Measurements from ENCODE around the gene PDP2. TPM values are rescaled to one million over a fixed set of nuclear protein-coding genes. Genes with fewer than 3 reads are reported as not detected.
A peak's percentile ranks its signal among the peaks of the same experiment; 100 is the strongest.

The PDP2 gene
- polyA plus RNA-seq, 1 donor from 2014 or later = 4.2 TPM

GRCh38 chr16:66872559-66872942 is 7.8 kb upstream of the PDP2 start:
- no peak overlapping the region for H3K9ac ChIP-seq (ENCODE audit: low read length)
- H3K9me3 ChIP-seq (ENCODE audit: low read length) = no peaks in the 10 kb centered on the region
- no peak overlapping the region for H3K27ac ChIP-seq (ENCODE audit: low read length)
- peaks cover 2% of the 10 kb centered on the region for H3K27me3 ChIP-seq (ENCODE audit: insufficient read depth, low read depth, low read length)
- H3K4me2 ChIP-seq (ENCODE audit: low read length) = no peak overlapping the region
- H3K79me2 ChIP-seq (replicated peaks; ENCODE audit: insufficient read depth, low read length) = no peaks in the 10 kb centered on the region
- H2AFZ ChIP-seq (ENCODE audit: low read depth, low read length) = no peak overlapping the region
- H3K9me2 ChIP-seq (ENCODE audit: insufficient read depth, low read length) = no peaks in the 10 kb centered on the region
- no peaks in the 10 kb centered on the region for H4K20me1 ChIP-seq (ENCODE audit: insufficient read depth)
- H3K36me3 ChIP-seq (ENCODE audit: insufficient read depth, low read length) = no peaks in the 10 kb centered on the region
- no peak for TF ChIP-seq SMC3 (conservative IDR thresholded peaks at IDR 0.05; ENCODE audit: poor library complexity)
- TF ChIP-seq RAD21 (conservative IDR thresholded peaks at IDR 0.05) = no peak
- TF ChIP-seq, protein P1, sequence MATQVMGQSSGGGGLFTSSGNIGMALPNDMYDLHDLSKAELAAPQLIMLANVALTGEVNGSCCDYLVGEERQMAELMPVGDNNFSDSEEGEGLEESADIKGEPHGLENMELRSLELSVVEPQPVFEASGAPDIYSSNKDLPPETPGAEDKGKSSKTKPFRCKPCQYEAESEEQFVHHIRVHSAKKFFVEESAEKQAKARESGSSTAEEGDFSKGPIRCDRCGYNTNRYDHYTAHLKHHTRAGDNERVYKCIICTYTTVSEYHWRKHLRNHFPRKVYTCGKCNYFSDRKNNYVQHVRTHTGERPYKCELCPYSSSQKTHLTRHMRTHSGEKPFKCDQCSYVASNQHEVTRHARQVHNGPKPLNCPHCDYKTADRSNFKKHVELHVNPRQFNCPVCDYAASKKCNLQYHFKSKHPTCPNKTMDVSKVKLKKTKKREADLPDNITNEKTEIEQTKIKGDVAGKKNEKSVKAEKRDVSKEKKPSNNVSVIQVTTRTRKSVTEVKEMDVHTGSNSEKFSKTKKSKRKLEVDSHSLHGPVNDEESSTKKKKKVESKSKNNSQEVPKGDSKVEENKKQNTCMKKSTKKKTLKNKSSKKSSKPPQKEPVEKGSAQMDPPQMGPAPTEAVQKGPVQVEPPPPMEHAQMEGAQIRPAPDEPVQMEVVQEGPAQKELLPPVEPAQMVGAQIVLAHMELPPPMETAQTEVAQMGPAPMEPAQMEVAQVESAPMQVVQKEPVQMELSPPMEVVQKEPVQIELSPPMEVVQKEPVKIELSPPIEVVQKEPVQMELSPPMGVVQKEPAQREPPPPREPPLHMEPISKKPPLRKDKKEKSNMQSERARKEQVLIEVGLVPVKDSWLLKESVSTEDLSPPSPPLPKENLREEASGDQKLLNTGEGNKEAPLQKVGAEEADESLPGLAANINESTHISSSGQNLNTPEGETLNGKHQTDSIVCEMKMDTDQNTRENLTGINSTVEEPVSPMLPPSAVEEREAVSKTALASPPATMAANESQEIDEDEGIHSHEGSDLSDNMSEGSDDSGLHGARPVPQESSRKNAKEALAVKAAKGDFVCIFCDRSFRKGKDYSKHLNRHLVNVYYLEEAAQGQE (IDR thresholded peaks at IDR 0.05; ENCODE audit: borderline replicate concordance) = no peak
- TF ChIP-seq EP300 (conservative IDR thresholded peaks at IDR 0.05; ENCODE audit: poor library complexity, severe bottlenecking) = no peak
- no peak for TF ChIP-seq POLR2AphosphoS5 (IDR thresholded peaks at IDR 0.05)
- no peak for TF ChIP-seq TAF1 (IDR thresholded peaks at IDR 0.05; ENCODE audit: low read depth)
- no peak for TF ChIP-seq MXI1 (conservative IDR thresholded peaks at IDR 0.05; ENCODE audit: poor library complexity, severe bottlenecking)
- no peak for TF ChIP-seq EZH2 (IDR thresholded peaks at IDR 0.05; ENCODE audit: borderline replicate concordance, insufficient read depth, low read length, poor library complexity, severe bottlenecking)
- TF ChIP-seq, protein P2, sequence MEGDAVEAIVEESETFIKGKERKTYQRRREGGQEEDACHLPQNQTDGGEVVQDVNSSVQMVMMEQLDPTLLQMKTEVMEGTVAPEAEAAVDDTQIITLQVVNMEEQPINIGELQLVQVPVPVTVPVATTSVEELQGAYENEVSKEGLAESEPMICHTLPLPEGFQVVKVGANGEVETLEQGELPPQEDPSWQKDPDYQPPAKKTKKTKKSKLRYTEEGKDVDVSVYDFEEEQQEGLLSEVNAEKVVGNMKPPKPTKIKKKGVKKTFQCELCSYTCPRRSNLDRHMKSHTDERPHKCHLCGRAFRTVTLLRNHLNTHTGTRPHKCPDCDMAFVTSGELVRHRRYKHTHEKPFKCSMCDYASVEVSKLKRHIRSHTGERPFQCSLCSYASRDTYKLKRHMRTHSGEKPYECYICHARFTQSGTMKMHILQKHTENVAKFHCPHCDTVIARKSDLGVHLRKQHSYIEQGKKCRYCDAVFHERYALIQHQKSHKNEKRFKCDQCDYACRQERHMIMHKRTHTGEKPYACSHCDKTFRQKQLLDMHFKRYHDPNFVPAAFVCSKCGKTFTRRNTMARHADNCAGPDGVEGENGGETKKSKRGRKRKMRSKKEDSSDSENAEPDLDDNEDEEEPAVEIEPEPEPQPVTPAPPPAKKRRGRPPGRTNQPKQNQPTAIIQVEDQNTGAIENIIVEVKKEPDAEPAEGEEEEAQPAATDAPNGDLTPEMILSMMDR (IDR thresholded peaks at IDR 0.05; ENCODE audit: poor library complexity, severe bottlenecking) = no peak
- peak overlapping the region; percentile 58 for H3K4me3 ChIP-seq (ENCODE audit: low read length)
- H3F3A ChIP-seq (ENCODE audit: insufficient read depth, low read length, poor library complexity, severe bottlenecking) = no peaks in the 10 kb centered on the region

- Histone ChIP-seq H3K4me2 (ENCODE audit: low read length) (peak overlapping the region; percentile 24), H2AFZ (ENCODE audit: low read depth, low read length) (peak overlapping the region; percentile 48), H4K20me1 (ENCODE audit: insufficient read depth) (no peaks in the 10 kb centered on the region), H3K36me3 (ENCODE audit: insufficient read depth, low read length) (no peaks in the 10 kb centered on the region), H3K4me3 (ENCODE audit: low read length) (peak overlapping the region; percentile 58), H3K9ac (ENCODE audit: low read length) (peak overlapping the region; percentile 23), H3K27ac (ENCODE audit: low read length) (no peak overlapping the region), H3K9me3 (ENCODE audit: low read length) (no peaks in the 10 kb centered on the region), H3K9me2 (ENCODE audit: insufficient read depth, low read length) (no peaks in the 10 kb centered on the region), H3K79me2 (replicated peaks; ENCODE audit: insufficient read depth, low read length) (no peaks in the 10 kb centered on the region), H3F3A (ENCODE audit: insufficient read depth, low read length, poor library complexity, severe bottlenecking) (no peaks in the 10 kb centered on the region), H3K27me3 (ENCODE audit: insufficient read depth, low read depth, low read length) (peaks cover 2% of the 10 kb centered on the region)
- peak; percentile 23 for TF ChIP-seq POLR2AphosphoS5 (IDR thresholded peaks at IDR 0.05)
- TF ChIP-seq RAD21 (conservative IDR thresholded peaks at IDR 0.05) = peak; percentile 57
- peak; percentile 73 for TF ChIP-seq SMC3 (conservative IDR thresholded peaks at IDR 0.05; ENCODE audit: poor library complexity)
- no peak for TF ChIP-seq EP300 (conservative IDR thresholded peaks at IDR 0.05; ENCODE audit: poor library complexity, severe bottlenecking)
- TF ChIP-seq MXI1 (conservative IDR thresholded peaks at IDR 0.05; ENCODE audit: poor library complexity, severe bottlenecking) = peak; percentile 33
- TF ChIP-seq, protein P2 (IDR thresholded peaks at IDR 0.05; ENCODE audit: poor library complexity, severe bottlenecking) = peak; percentile 82
- TF ChIP-seq, protein P1 (IDR thresholded peaks at IDR 0.05; ENCODE audit: borderline replicate concordance) = no peak
Measured at GRCh38 chr16:66872943-66873684, 7.2 kb upstream of the PDP2 start.
